AG10803 (cell line): ENCODE results near the gene SH3BP4.

Experiments
- DNase-seq: peaks from one replicate; pipeline ENCODE4 v3.0.0; 2010; ENCODE audit warnings: low read depth
- H3K4me3 ChIP-seq: 2 replicates; pipeline ENCODE4 v1.5.1; 2011; ENCODE audit warnings: mild to moderate bottlenecking, low read length, control low read depth
- CTCF ChIP-seq: conservative IDR thresholded peaks from 2 replicates; pipeline ENCODE4 v1.5.1; 2011; ENCODE audit warnings: mild to moderate bottlenecking, low read length, control low read depth, inconsistent platforms

SH3BP4 gene

GRCh38 chr2:235034265-235035118, 82.7 kb downstream of the SH3BP4 start:
- DNase-seq: no peak
- H3K4me3 ChIP-seq: no peak overlapping the region
- no peak for TF ChIP-seq CTCF

GRCh38 chr2:235037604-235038166, 85.9 kb downstream of the SH3BP4 start:
- H3K4me3 ChIP-seq: no peak overlapping the region
- TF ChIP-seq CTCF: no peak
- no peak for DNase-seq

GRCh38 chr2:235041221-235041917, 89.6 kb downstream of the SH3BP4 start:
- DNase-seq: no peak
- no peak overlapping the region for H3K4me3 ChIP-seq
- no peak for TF ChIP-seq CTCF

- no peak for DNase-seq
- no peak for TF ChIP-seq CTCF
- no peak overlapping the region for H3K4me3 ChIP-seq
Observed at GRCh38 chr2:235041918-235042575, 90.2 kb downstream of the SH3BP4 start.

GRCh38 chr2:235042576-235043515, 91.0 kb downstream of the SH3BP4 start:
- no peak for TF ChIP-seq CTCF

GRCh38 chr2:235043762-235044500, 92.1 kb downstream of the SH3BP4 start:
- no peak overlapping the region for H3K4me3 ChIP-seq
- DNase-seq: no peak
- no peak for TF ChIP-seq CTCF

More at GRCh38 chr2:235042576-235043515, 91.0 kb downstream of the SH3BP4 start:
- no peak overlapping the region for H3K4me3 ChIP-seq
- no peak for DNase-seq
